Putamen (tissue), 1 donor: ENCODE measurements around the gene USH1G.

Experiments used
- DNase-seq: peaks from one replicate; pipeline ENCODE4 v3.0.0-alpha.2; 2016; ENCODE audit warnings: low spot score

The USH1G gene

DNA sequence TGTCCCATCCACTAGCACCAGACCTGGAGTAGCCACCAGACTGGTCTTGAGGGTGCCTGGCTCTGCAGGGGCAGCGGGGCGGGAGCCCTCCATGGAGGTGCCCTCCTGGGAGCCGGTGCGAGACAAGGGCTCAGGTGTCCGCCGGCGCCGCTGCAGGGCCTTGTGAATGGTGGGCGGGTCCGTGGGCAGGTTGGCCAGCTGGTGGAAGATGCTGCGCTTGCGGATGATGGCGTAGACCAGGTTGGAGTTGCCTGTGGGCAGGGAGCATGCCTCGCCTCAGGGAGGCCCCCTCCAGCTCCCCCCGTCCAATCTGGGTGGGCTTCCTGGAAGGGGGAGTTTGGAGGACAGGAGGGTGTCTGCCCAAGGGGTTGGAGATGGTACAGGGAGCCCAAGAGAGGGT, 31.1 kb upstream of the USH1G start:
- no peak for DNase-seq

DNA sequence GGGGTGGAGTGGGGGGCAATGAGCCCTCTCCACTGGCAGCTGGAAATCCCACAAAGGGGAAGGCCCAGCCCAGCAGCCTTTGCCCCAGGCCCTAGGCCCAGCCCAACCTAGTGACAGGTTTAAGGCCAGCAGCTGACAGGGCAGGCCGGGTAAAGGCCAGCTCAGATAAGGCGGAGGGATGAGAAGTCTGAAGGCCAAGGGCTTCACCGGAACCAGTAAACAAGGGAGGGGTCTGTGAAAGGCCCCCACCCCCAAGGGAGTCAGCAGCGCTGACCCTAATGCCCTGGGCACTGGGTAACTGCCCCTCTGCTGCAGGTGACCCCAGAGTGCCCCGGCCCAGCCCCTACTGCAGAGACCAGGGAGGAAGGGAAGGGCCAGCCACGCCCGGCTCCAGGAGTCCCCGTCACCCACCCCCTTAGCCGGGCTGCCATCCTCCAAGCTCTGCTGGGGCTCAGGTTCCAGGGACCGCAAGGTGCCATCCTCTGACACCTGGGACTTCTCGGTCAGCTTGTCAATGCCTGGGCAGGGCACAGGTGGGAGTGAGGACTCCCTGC, 30.2 kb upstream of the USH1G start:
- no peak for DNase-seq

DNA sequence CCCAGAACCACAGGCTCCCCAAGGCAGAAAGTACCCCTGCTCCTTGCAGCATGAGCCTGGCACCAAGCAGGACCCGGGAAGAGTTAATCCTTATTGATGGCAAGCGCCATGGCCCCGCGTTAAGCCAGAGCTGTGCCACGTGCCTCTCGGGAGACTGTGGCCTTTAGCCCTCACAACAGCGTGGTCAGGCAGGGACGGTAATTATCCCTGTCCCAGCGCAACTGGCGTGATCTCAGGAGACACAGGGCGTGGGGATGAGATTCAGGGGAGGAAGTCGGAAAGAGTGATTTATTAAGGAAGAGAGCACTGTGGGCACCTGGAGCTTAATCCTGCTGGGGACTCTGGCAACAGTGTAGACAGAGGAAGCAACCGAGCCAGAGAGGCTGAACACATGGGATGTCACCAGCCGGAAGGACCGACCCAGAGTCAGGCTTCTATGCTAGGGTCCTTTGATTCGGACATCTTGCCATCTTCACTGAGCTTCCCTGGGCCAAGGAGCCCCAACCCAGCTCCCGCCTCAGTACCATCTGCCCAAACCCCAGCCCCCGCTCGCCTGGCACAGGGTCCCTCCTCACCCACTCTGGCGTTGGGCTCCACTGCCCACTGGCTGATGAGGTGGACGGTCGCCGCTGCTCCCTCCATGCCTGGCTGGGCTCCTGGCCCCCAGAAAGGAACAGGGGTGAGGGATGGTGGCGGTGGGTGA, 29.5 kb upstream of the USH1G start:
- no peak for DNase-seq

DNA sequence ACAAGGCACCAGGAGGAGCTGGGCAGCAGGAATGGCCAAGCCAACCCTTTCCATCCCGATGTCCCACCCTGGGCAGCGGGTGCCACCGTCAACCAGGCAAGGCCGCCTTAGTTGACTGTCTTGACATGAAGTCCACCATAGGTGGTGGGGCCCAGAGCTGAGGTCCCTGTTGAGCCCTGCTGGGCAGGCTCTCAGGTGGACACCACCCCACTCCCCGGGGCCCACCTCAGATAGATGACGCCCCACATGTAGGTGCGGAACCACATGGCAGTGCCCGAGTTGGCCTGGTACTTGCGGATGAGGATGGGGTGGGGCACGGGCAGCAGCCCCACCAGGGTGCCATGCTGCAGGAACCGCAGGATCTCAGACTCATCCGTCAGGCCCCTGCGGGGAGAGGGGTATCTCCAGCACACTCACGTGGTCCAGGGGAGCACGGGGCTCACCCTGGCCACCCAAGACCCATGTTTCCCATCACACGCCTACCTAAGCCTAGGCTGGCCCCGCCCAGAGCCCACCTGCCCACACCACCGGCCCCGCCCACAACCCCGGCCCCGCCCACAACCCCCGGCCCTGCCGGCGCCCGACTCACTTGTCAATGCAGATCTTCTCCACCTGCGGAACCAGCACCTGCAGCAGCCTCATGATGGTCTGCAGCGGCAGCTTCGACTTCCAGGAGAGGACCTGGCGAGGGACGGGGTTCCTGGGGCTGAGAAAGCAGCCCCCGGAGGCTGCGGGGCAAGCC, 28.8 kb upstream of the USH1G start:
- no peak for DNase-seq

DNA sequence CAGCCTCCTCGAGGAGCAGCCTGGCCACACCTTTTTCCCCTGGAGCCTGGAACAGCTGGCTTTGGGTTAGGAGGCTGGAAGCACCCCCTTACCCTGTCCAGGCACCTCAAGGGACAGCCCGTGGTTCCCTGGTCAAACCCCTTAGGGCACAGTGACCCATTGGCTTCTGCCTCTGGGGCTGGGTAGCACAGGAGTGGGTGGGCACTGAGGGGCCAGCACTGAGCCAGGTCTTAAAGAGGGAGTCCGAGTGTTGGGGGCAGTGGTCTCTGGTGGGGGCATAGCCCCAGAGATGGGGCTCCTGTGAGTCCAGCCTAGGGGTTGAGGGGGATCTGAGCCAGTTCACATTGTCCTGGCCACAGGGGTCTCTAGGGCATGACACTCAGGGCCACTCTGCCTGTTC, 28.0 kb upstream of the USH1G start:
- no peak for DNase-seq

DNA sequence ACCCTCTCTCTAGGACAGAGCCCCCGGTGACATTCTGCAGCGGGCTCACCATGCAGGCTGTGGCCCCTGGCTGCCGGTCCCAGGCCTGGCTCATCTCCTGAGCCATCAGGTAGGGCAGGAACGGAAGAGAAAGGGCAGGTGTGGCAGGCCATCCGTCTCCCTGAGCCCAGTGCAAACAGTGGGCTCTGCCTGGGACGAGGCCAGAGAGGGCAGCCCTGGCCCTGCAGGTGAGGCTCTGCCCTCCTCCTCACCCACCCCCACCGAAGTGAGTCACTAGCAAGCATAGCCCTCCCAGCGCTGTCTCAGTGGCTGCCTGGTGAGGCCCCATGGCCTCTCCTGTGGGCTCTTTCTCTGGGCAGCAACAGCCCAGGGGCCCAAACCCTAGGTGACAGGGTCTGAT, 27.2 kb upstream of the USH1G start:
- DNase-seq = no peak

DNA sequence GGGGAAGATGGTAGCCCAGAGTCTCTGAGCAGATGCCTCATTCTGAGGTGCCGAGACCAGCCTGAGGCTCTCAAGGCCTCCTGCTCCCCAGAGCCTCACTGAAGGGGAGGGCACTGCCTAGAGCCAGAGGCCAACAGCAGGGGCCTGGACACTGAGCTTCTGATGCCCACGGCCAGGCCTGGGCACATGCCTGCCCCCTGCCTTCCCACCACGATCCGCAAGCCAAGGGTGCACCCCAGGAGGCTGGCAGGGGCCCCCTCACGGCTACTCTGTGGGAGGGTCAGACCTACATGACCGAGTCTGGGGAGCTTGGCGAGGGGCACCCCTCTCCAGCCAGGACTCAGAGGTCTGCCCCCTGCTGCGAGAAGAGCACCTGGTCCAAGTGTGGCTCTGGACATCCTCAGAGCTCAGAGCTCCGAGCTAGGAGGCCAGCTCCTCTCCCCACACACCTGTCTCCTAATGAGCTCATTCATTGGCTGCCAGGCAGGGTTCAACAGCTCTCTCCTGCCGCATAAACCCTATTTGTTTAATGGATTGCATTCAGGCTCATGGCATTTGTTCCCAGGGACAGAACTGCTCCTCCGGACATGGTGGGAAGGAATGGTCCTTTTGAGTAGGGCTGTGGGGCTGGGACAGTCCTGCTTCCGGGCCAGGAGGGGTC, 26.5 kb upstream of the USH1G start:
- no peak for DNase-seq

DNA sequence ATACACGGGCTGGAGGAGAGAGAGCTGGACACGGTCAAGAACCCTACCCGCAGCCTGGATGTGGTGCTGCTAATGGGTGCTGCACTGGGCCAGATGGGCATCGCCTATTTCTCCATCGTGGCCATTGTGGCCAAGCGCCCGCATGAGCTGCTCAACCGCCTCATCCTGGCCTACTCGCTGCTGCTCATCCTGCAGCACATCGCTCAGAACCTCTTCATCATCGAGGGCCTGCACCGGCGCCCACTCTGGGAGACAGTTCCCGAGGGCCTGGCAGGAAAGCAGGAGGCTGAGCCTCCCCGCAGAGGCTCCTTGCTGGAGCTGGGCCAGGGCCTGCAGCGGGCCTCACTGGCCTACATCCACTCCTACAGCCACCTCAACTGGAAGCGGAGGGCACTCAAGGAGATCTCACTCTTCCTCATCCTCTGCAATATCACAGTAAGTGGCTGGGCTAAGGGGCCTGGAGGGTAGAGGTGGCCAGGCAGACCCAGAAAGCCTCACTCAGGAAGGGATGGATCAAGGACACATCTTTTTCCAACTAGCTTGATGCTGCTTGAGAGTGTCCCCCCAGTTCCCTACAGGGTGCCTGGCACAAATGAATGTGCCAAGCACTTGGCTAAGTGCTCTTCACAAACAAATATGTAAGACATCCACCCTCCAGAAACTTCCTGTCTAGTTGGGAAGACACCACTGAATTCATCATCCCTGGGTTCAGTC, 24.1 kb upstream of the USH1G start:
- DNase-seq = no peak

DNA sequence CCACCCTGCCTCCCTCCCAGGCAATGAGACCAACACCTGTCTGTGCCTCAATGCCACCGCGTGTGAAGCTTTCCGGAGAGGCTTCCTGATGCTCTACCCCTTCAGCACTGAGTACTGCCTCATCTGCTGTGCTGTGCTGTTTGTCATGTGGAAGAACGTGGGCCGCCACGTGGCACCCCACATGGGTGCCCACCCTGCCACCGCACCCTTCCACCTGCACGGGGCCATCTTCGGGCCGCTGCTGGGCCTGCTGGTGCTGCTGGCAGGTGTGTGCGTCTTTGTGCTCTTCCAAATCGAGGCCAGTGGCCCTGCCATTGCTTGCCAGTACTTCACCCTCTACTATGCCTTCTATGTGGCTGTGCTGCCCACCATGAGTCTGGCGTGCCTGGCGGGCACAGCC, 23.6 kb upstream of the USH1G start:
- no peak for DNase-seq

DNA sequence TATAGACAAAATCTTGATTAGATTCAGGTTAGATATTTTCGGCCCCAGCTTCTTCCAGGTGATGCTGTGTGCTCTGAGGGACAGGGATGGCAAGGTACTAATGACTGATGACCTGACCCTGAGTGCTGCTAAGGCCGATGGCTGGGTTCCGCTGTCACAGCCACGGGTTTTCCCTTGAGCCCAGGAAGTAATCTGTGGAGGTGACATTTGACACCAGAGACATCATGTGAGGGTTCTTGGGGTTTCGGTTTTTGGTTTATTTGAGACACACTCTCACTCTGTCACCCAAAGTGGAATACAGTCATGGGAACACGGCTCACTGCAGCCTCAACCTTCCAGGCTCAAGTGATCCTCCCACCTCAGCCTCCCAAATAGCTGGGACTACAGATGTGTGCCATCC, 22.5 kb upstream of the USH1G start:
- DNase-seq = no peak

DNA sequence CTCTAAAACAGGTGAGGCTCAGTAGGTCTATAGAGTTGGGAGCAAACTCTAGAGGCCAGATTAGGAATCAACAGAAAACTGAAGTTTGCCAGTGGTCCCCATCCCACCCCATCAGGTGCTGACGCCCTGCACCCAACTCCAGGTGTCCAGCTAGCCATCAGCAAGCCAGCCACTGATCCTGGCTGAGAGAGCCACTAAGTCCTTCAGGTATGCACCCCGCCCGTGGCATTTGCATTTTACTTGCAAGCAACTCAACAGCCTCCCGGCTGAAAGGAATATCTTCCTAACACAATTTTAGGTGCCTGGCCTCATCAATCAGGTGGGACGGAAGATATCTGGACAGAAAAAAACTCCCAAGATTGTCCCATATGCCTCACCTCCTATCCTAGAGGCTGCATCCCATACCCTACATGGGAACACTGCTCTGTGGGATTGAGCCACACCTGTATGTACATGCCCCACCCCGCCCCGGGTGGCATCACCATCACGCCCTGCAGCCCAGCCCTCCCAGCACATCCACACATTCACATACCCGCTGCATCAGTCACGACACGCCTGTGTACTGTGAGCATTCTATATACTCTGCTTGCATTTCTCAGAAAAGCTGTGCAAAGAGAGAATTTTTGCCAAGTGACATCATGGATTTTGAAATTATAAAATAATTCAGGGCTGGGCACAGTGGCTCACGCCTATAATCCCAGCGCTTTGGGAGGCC, 20.9 kb upstream of the USH1G start:
- no peak for DNase-seq

DNA sequence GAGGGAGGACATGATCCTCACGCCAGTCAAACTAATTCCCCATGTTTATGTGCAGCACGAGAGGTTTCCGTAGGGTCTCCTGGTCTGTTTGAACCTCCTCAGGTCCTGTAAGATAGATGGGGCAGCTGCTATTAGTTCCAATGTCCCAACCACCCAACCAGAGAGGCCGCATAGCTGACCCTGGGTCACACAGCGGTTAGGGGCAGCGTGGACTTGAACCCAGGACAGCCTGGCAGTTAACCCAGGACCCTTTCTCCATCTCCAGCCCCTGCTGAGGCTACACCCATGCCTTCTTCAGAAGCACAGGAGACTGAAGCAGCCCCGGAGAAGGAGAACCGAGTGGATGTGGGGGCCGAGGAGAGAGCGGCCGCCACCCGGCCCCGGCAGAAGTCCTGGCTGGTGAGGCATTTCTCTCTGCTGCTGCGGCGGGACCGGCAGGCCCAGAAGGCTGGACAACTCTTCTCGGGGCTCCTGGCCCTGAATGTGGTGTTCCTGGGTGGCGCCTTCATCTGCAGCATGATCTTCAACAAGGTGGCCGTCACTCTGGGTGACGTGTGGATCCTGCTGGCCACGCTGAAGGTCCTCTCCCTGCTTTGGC, 18.2 kb upstream of the USH1G start:
- no peak for DNase-seq

DNA sequence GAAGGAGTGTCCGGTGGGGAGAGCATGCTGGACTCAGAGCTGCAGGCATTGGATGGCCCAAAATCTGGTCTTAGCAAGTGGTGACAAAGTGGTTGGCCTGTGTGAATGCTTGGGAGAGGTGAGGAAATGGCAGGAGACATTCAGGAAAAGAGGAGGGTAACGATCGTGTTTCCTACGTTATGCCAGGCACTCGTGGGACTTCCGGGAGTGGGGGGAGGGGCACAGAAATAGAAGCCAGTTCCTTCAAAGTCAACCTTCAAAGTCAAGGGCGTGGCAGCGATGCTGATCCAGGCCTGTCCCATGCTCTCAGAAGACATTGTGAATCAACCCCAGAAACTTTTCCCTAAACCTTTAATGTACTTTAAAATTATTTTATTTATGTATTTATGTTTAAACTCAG, 16.5 kb upstream of the USH1G start:
- DNase-seq = no peak

DNA sequence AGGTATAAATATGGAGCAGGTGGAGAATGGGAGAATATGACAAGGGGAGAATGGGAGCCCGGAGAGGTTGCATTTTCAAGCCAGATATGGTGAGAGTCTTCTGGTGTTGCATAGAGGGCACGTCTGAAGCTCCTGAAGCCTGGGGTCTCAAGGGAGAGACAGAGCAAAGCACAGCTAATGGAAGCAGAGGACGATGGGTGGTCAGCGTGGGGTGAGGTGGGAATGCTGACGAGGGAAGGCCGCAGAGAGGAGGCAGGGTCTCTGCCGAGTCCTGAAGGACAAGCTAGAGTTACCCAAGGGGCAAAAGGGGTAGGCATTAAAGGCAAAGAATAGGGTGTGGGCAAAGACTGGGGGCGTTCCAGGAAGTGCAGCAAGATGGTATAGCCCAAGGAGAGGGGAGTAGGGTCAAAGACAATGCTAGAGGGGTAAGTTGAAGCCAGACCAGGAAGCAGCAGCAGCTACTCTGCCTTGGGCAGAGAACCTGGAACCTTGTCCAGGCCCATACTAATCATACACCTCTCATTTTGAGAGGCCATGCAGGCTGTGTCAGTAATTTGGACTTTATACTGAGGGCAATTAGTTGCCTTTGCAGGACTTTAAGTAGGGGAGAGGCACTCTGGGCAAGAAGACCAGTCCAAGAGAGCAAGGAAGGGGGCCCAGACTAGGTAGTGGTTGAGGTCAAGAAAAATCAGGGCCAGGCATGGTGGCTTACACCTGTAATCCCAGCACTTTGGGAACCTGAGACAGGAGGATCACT, 15.3 kb upstream of the USH1G start:
- DNase-seq = no peak

DNA sequence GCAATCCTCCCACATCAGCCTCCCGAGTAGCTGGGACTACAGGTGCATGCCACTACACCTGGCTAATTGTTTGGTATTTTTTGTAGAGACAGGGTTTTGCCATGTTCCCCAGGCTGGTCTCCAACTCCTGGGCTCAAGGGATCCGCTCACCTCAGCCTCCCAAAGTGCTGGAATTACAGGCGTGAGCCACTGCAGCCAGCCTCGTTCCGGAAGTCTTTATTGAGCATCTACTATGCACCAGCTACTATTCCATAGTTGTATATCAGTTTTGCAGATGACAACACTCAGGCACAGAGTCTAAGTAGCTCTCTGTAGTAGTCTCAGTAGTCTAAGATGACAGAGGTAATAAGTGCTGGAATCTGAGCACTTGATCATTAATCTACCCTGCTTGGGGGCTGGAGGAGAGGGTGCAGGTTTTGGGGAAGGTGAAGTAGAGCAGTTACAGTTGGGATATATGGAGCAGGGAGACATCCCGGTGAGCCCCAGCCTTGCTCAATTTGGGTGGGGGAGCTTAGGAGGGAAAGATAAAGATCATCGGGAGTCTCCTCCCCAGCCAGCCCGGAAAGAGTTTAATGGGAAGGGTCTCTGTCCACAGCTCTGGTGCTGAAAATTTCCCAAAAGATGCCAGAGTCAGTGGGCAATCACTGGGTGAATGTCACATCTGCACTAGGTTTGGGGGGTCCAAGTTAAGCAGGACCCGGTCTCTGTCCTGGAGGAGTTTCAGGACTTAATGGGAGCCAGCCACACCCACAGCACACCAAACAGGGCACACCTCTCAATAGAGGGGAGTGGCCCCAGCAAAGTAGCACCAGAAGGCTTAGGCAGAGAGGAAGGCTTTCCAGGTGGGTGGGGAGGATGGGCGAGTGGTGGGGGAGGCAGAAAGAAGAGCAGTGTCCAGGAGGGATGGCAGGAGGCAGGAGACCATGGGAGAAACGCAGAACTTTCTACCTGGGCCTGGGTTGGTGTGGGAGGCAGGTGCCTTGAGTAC, 14.3 kb upstream of the USH1G start:
- no peak for DNase-seq

DNA sequence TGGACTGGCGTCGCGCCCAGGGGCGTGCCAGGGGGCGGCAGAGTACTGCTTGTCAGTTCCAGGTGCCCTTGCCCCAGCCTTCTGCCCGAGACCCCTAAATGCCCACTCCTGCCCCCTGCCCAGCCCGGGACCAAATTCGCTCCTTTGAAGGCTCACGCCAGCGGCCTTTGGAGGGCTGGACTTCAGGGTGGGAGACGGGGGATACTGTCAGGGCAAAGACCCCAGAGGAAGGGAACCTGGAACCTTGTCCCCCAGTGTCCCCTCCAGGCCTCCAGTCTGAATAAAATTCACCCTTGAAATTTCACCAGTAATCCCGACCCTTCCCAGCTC, 13.4 kb upstream of the USH1G start:
- DNase-seq = no peak

DNA sequence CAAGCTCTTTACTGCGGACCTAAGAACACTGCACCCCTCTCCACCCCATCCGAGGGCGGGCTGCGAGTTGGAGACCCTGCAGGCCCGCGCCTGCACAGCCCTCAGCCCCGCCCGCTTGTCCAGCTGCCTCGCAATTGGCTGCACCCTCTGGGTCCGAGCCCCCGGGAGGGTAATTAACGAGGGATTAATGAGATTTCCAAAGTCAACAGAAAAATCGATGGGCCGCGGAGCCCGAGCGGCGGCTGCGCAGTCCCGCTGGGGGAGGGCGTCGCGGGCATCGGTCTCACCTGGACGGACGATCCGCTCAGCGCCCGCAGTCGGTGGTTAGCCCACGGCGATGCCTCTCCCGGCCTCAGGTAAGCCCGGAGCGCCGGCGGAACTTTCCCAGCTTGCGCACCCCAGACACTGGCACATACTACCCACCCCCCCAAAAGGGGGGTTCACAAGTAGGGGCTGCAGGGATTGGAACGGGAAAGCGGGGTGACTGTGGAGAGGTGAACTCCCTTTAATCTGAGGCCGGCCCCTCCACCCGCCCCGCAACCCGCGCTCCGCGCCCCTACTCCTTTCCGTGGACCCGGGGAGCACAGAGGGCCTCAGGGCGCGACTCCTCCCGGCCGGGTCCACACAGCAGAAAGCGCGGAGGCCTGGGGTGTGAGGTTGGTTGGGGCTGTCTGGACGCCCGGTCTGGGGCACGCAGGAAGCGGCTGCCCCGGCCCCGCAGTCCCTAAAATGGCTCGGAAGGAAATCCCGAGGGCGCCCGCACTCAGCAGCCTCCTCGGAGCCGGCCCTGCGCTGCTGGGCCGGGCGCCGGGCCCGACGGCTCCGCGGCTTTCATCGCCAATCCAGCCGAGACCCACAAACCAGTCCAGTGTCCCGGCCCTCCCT, 12.8 kb upstream of the USH1G start, which contains the start of gene OTOP3:
Gene OTOP3 (plus strand): TSS at position 314 of the 885 bp plus-strand sequence. CDS start 24 bp downstream, at position 338.
- DNase-seq = no peak

DNA sequence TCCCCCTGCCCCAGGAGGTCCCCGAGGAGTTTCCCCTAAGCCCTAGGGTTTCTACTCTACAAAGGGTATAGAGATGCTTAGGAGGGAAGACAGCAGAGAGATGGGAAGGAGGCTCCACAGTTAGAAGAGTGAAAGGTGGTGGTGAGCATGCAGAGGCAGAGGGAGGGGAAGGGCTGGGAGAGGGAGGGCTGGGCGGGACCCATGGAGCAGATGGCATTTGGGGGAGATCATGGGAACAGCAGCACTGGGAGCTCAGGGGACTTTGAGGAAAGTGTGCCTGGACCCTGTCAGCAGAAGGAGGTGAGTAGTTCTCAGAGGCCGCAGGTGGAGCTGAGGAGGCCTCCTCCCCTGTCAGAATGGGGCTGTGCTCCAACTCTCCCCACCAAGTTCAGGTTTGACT, 12.0 kb upstream of the USH1G start:
- no peak for DNase-seq
